Glutamatergic neuron (in vitro differentiated cells): ENCODE results near the gene TNFRSF9. TPM values are rescaled to one million over a fixed set of nuclear protein-coding genes. Genes with fewer than 3 reads are reported as not detected.

Experiments used
- DNase-seq: peaks from one replicate; pipeline ENCODE4 v3.0.0; 2022
- H3K27ac Mint-ChIP-seq: one replicate; pipeline ENCODE4 v1.8.0; 2020; ENCODE audit warnings: mild to moderate bottlenecking, mixed read lengths, inconsistent platforms; ENCODE audit not compliant: unreplicated experiment
- H3K27me3 Mint-ChIP-seq: one replicate; pipeline ENCODE4 v1.8.0; 2020; ENCODE audit warnings: mild to moderate bottlenecking, moderate library complexity, mixed read lengths, inconsistent platforms; ENCODE audit not compliant: unreplicated experiment
- H3K36me3 Mint-ChIP-seq: one replicate; pipeline ENCODE4 v1.8.0; 2020; ENCODE audit warnings: mild to moderate bottlenecking, mixed read lengths, inconsistent platforms; ENCODE audit not compliant: unreplicated experiment
- H3K4me1 Mint-ChIP-seq: one replicate; pipeline ENCODE4 v1.8.0; 2020; ENCODE audit warnings: mild to moderate bottlenecking, low read depth, mixed read lengths, inconsistent platforms; ENCODE audit not compliant: unreplicated experiment
- H3K4me3 Mint-ChIP-seq: one replicate; pipeline ENCODE4 v1.8.0; 2020; ENCODE audit warnings: mild to moderate bottlenecking, mixed read lengths, inconsistent platforms; ENCODE audit not compliant: unreplicated experiment
- H3K9me3 Mint-ChIP-seq: one replicate; pipeline ENCODE4 v1.8.0; 2020; ENCODE audit warnings: mild to moderate bottlenecking, moderate library complexity, mixed read lengths, inconsistent platforms; ENCODE audit not compliant: unreplicated experiment
- total RNA-seq: library from RNA; stranded (reverse); fragmentation: NEBNext Ultra II Directional; extraction: Animal tissue kit (Norgen Biotek cat#: 25700); gene quantifications from one replicate; pipeline ENCODE4 v1.2.1, GENCODE V29; 2021; ENCODE audit not compliant: unreplicated experiment
- TF ChIP-seq, protein P1 (sequence below): fragments of 200-600 bp; sonication (generic); IDR thresholded peaks from one replicate; pipeline ENCODE4 v1.5.0; 2021; ENCODE audit not compliant: partially characterized antibody, unreplicated experiment

TNFRSF9 gene
- total RNA-seq, 1 donor from 2014 or later: 0.15 TPM

DNA sequence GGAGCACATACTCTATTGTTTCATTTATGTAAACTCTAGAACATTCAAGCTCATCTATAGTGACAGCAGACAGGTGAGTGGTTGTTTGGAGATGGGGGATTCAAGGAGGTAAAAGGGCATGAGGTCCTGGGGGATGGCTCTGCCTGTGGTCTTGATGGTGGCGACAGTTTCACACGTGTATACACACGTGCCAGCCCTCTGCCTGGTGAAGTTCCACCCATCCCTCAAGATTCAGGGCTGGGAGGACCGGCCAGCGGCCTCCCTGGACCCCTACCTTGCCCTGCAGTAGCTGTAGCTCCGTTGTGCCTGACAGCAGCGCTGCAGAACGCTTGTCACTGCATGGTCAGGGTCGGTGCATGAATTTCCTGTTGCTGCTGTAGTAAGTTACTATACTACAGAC is 48.8 kb downstream of the TNFRSF9 start:
- Mint-ChIP-seq H3K9me3 (peaks cover 3% of the 10 kb centered on the region), H3K4me1 (no peaks in the 10 kb centered on the region), H3K36me3 (no peaks in the 10 kb centered on the region), H3K27ac (no peak overlapping the region), H3K27me3 (no peaks in the 10 kb centered on the region), H3K4me3 (no peak overlapping the region)
- no peak for DNase-seq
- TF ChIP-seq, protein P1, sequence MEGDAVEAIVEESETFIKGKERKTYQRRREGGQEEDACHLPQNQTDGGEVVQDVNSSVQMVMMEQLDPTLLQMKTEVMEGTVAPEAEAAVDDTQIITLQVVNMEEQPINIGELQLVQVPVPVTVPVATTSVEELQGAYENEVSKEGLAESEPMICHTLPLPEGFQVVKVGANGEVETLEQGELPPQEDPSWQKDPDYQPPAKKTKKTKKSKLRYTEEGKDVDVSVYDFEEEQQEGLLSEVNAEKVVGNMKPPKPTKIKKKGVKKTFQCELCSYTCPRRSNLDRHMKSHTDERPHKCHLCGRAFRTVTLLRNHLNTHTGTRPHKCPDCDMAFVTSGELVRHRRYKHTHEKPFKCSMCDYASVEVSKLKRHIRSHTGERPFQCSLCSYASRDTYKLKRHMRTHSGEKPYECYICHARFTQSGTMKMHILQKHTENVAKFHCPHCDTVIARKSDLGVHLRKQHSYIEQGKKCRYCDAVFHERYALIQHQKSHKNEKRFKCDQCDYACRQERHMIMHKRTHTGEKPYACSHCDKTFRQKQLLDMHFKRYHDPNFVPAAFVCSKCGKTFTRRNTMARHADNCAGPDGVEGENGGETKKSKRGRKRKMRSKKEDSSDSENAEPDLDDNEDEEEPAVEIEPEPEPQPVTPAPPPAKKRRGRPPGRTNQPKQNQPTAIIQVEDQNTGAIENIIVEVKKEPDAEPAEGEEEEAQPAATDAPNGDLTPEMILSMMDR: no peak

DNA sequence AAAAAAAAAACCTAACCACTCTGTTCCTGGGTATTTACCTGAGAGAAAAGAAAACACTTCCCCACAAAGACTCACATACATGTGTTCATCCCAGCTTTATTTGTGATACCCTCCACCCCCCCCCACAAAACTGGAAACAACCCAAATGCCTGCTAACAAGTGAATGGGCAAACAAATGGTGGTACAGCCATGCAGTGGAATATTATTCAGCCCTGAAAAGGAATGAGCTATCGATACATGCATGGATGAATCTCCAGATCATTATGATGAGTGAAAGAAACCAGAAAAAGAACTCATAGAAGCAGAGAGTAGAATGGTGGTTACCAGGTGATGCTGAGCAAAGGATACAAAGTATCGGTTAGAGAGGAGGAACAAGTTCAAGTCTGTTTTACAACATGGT is 49.8 kb downstream of the TNFRSF9 start:
- TF ChIP-seq, protein P1: no peak
- H3K27me3 Mint-ChIP-seq: no peaks in the 10 kb centered on the region
- H3K9me3 Mint-ChIP-seq: peaks cover 3% of the 10 kb centered on the region
- no peaks in the 10 kb centered on the region for H3K4me1 Mint-ChIP-seq
- no peak overlapping the region for H3K27ac Mint-ChIP-seq
- no peak for DNase-seq
- no peak overlapping the region for H3K4me3 Mint-ChIP-seq
- no peaks in the 10 kb centered on the region for H3K36me3 Mint-ChIP-seq

DNA sequence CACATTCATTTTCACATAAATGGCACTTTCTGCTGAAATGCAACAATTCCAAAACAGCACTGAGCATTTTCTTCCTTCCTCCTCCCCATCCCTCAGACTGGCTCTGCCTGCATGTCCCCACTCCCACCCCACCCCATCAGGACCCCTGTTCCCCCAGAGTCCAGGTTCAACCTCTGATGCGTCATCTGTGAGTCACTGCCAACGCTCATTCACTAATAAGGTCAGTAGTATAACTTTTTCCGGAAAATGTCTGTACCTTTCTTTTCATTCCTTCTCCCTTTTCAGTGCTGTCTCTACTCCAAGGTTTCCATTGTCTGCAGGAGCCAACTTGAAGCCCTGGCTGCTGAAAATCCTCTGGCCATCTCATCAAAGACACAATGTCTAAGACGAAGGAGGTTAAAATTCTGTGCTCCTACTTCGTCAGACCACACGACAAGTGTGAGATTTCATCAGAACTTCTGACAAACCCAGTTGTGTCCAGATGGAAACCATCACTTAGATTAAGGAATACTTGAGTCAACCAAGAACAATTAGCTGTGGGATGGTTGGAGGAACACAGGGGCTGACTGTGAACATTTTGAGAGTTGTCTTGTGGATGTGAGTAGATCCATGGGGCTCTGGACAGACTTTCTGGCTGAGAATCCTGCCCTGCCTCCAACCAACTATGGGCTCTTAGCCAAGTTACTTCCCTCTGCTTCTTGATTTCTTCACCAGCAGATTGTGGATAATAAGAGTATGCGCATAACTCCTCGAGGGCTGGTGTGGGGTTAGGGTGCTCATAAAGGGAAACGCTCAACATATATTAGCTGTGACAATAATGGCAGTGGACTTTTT is 52.2 kb downstream of the TNFRSF9 start:
- no peak overlapping the region for H3K4me3 Mint-ChIP-seq
- DNase-seq: no peak
- H3K4me1 Mint-ChIP-seq: no peaks in the 10 kb centered on the region
- no peaks in the 10 kb centered on the region for H3K9me3 Mint-ChIP-seq
- H3K27ac Mint-ChIP-seq: no peak overlapping the region
- H3K27me3 Mint-ChIP-seq: peaks cover 2% of the 10 kb centered on the region
- TF ChIP-seq, protein P1: no peak
- no peaks in the 10 kb centered on the region for H3K36me3 Mint-ChIP-seq

DNA sequence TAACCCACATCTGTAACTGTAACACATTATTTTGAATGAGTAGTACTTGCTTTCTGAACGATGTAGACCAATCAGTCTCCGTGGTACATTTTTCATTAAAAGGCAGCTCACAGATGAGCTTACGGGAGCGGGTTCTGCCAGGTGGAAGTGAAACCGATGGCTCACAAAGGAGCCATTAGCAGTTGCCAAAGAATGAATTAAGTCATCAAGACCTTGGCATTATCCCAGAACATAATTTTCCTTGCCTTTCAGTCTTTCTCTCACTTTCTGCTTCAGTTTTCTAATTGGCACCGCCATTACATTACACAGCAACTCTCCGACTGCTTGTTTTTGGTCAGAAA is 54.3 kb downstream of the TNFRSF9 start:
- no peak overlapping the region for H3K27ac Mint-ChIP-seq
- H3K9me3 Mint-ChIP-seq: no peaks in the 10 kb centered on the region
- H3K4me3 Mint-ChIP-seq: no peak overlapping the region
- TF ChIP-seq, protein P1: no peak
- H3K27me3 Mint-ChIP-seq: peaks cover 2% of the 10 kb centered on the region
- no peaks in the 10 kb centered on the region for H3K4me1 Mint-ChIP-seq
- DNase-seq: no peak
- no peaks in the 10 kb centered on the region for H3K36me3 Mint-ChIP-seq
